Adrenal gland (tissue), 12 donors: ENCODE data around the gene CABCOCO1. TPM values are rescaled to one million over a fixed set of nuclear protein-coding genes. Genes with fewer than 3 reads are reported as not detected.
"Not testable (repeated sequence)": the region's sequence is repeated elsewhere in the genome, so short reads cannot be mapped to it uniquely, and the experiment has no call there.

Source experiments
- DNase-seq, 7 donors: peaks; one replicate each; pipeline ENCODE4 v3.0.0-alpha.2; 2019 to 2020
- H3K27ac ChIP-seq, 5 donors: fragments of 200-600 bp; sonication (generic) in 4 of 5; 1 replicate in 3 of 5; 2 replicates in 2 of 5; pipeline versions ENCODE4 v1.5.1 to v1.8.0; 2016 to 2020; ENCODE audit warnings: mild to moderate bottlenecking in 1 of 5
- H3K27me3 ChIP-seq: fragments of 200-600 bp; 2 replicates; pipeline ENCODE4 v1.8.0; 2021
- H3K36me3 ChIP-seq, 2 donors: fragments of 200-600 bp; replicated peaks in 1 of 2; 1 replicate in 1 of 2; 2 replicates in 1 of 2; pipeline versions ENCODE4 v1.5.1 to v1.8.0; 2018 to 2022
- H3K4me1 ChIP-seq, 2 donors: fragments of 200-600 bp; replicated peaks in 1 of 2; 1 replicate in 1 of 2; 2 replicates in 1 of 2; pipeline versions ENCODE4 v1.5.1 to v1.8.0; 2018 to 2021
- H3K4me3 ChIP-seq, 4 donors: fragments of 200-600 bp; sonication (generic) in 3 of 4; one replicate each; pipeline ENCODE4 v1.5.1; 2016 to 2018
- H3K9me3 ChIP-seq, 3 donors: fragments of 200-600 bp; sonication (generic) in 1 of 3; replicated peaks in 1 of 3; 1 replicate in 2 of 3; 2 replicates in 1 of 3; pipeline versions ENCODE4 v1.5.1 to v1.8.0; 2016 to 2021
- CTCF ChIP-seq, 6 experiments: fragments of 450-650 bp in 4 of 6; fragments of 200-600 bp in 2 of 6; sonication (generic) in 1 of 6; IDR thresholded peaks; 1 replicate in 5 of 6; 2 replicates in 1 of 6; pipeline versions ENCODE4 v1.5.1 to v1.8.0; 2016 to 2021; ENCODE audit warnings: antibody characterized with exemption in 6 of 6, mild to moderate bottlenecking in 2 of 6, moderate library complexity in 1 of 6
- POLR2A ChIP-seq, 2 donors: fragments of 450-650 bp; IDR thresholded peaks; one replicate each; pipeline ENCODE4 v1.6.1; 2017; ENCODE audit warnings: antibody characterized with exemption in 2 of 2, mild to moderate bottlenecking in 2 of 2, moderate library complexity in 1 of 2
- WGBS, 4 donors: extraction: QIAGEN DNeasy Blood & Tissue Kit in 2 of 4; methylation state at CpG; one replicate each; pipeline versions ENCODE4 v1.1.5 to v1.1.7; 2013 to 2017; 5-methylcytosine and 5-hydroxymethylcytosine counted together
- intact Hi-C, 2 donors: fragments of 100-400 bp; cut with DNase I; formaldehyde crosslinking; loops; one replicate each; pipeline versions ENCODE4 v1.14.1 to v1.15.0; 2022 to 2023
- polyA plus RNA-seq, 3 donors: library from polyadenylated mRNA; stranded (reverse); fragments of 200-250 nt in 2 of 3; fragments of 350-450 nt in 1 of 3; fragmentation: Illumina TruSeq in 1 of 3; extraction: RNeasy Lipid Tissue Mini Kit (QIAGEN cat#74804) in 1 of 3; gene quantifications; one replicate each; pipeline ENCODE4 v1.2.3, GENCODE V29; 2013 to 2014
- total RNA-seq, 9 donors: library from RNA; depleted of rRNA in 4 of 9; stranded (reverse); fragments of >200 nt in 4 of 9; fragments of 120-200 nt in 1 of 9; fragmentation: NEBNext Ultra II Directional in 1 of 9; extraction: Animal tissue kit (Norgen Biotek cat#: 25700) in 1 of 9; gene quantifications; one replicate each; pipeline versions ENCODE4 v1.1.0 to v1.2.4, GENCODE V29; 2013 to 2023
- donor health status: healthy with polysubstance abuse.
- donor health status: Bipolar disorder and iron deficiency.
- donor health status: DM: yes; HTN: yes; CAD: no.
- donor health status: DM: no; HTN: no; CAD: no.
- donor health status: DM: no; HTN: no; CAD: no.
- donor health status: DM: yes; HTN: yes; CAD: no.

Gene CABCOCO1
- total and polyA plus RNA-seq, 12 donors = 0.36 to 2.9 (median 1.4) TPM; not detected in 6

- Histone ChIP-seq H3K27ac (no peak overlapping the region), H3K4me3 (no peak overlapping the region), H3K9me3 (no peaks in the 10 kb centered on the region), H3K36me3 (no peaks in the 10 kb centered on the region), H3K4me1 (no peaks in the 10 kb centered on the region), H3K27me3 (no peaks in the 10 kb centered on the region)
- DNase-seq = no peak
- intact Hi-C loops = no loop called here
- WGBS, 4 donors = 75 to 87% (median 82%) methylated on average over 1 of the region's 1 CpG
- TF ChIP-seq POLR2A (IDR thresholded peaks at IDR 0.05) (no peak), CTCF (IDR thresholded peaks at IDR 0.05) (no peak)
Observed at GRCh38 chr10:61705022-61705613, 42.4 kb downstream of the CABCOCO1 start.

- TF ChIP-seq CTCF (IDR thresholded peaks at IDR 0.05) (no peak), POLR2A (IDR thresholded peaks at IDR 0.05) (no peak)
- 66 to 73% (median 71%) methylated on average over 2 of the region's 2 CpGs for WGBS, 4 donors
- intact Hi-C loops = no loop called here
- H3K27ac ChIP-seq = no peak overlapping the region
- DNase-seq = no peak
- H3K4me3 ChIP-seq = no peak overlapping the region
- no peaks in the 10 kb centered on the region for H3K27me3 ChIP-seq
- no peaks in the 10 kb centered on the region for H3K4me1 ChIP-seq
- H3K36me3 ChIP-seq = no peaks in the 10 kb centered on the region
- no peaks in the 10 kb centered on the region for H3K9me3 ChIP-seq
Observed at GRCh38 chr10:61708846-61709245, 46.1 kb downstream of the CABCOCO1 start.

GRCh38 chr10:61712105-61712504 is 49.4 kb downstream of the CABCOCO1 start:
- intact Hi-C loops, H3K36me3 ChIP-seq, H3K27me3 ChIP-seq, H3K27ac ChIP-seq, DNase-seq, H3K4me1 ChIP-seq, H3K9me3 ChIP-seq, H3K4me3 ChIP-seq: not testable (repeated sequence)
- WGBS, 4 donors = 72 to 82% (median 77%) methylated on average over 2 of the region's 2 CpGs

GRCh38 chr10:61719475-61719874 is 56.7 kb downstream of the CABCOCO1 start:
- peak in 1 of 7 donors; percentile 10 for DNase-seq
- H3K27me3 ChIP-seq, H3K4me3 ChIP-seq: not testable (repeated sequence)

GRCh38 chr10:61719906-61720305 is 57.2 kb downstream of the CABCOCO1 start:
- Histone ChIP-seq H3K9me3 (peaks cover 0 to 7% (median 0%) of the 10 kb centered on the region in 3 donors), H3K27me3 (no peaks in the 10 kb centered on the region), H3K4me1 (no peaks in the 10 kb centered on the region), H3K36me3 (no peaks in the 10 kb centered on the region), H3K27ac (no peak overlapping the region), H3K4me3 (no peak overlapping the region)
- 77 to 89% (median 83%) methylated on average over 3 of the region's 3 CpGs for WGBS, 4 donors
- TF ChIP-seq CTCF (IDR thresholded peaks at IDR 0.05) = no peak
- TF ChIP-seq POLR2A (IDR thresholded peaks at IDR 0.05) = no peak
- no peak for DNase-seq
- intact Hi-C loops = no loop called here

More at GRCh38 chr10:61719475-61719874, 56.7 kb downstream of the CABCOCO1 start:
- H3K27ac ChIP-seq, H3K4me1 ChIP-seq, H3K36me3 ChIP-seq, H3K9me3 ChIP-seq, intact Hi-C loops: not testable (repeated sequence)
- WGBS, 4 donors = 84 to 95% (median 92%) methylated on average over 6 of the region's 6 CpGs
